K562 (cell line): ENCODE measurements around the gene SH3BP5. TPM values are rescaled to one million over a fixed set of nuclear protein-coding genes. Genes with fewer than 3 reads are reported as not detected.

ENCODE experiments used
- EP300 ChIP-seq: IDR thresholded peaks from 2 replicates; pipeline ENCODE4 v1.6.1; 2012; ENCODE audit warnings: low read length, improper control_type of control experiment
- GTF2A2 ChIP-seq: IDR thresholded peaks from 2 replicates; pipeline ENCODE4 v1.6.1; 2016; ENCODE audit warnings: mild to moderate bottlenecking, missing genetic modification characterization, missing compliant biosample characterization
- KLF10 ChIP-seq: fragments of 250-450 bp; sonication (Bioruptor Pico); IDR thresholded peaks from 2 replicates; pipeline ENCODE4 v1.6.1; 2021; ENCODE audit warnings: matching md5 sums
- RAD51 ChIP-seq: fragments of 450-650 bp; IDR thresholded peaks from 2 replicates; pipeline ENCODE4 v1.7.1; 2016; ENCODE audit warnings: low read depth, mild to moderate bottlenecking, borderline replicate concordance
- SIX5 ChIP-seq, 2 experiments: IDR thresholded peaks; 2 replicates each; pipeline ENCODE4 v1.6.1; 2011; ENCODE audit warnings: low read length in 2 of 2, borderline replicate concordance in 1 of 2, low read depth in 1 of 2, mild to moderate bottlenecking in 1 of 2, moderate library complexity in 1 of 2; ENCODE audit not compliant: insufficient read depth in 1 of 2
- SRSF7 ChIP-seq: fragments of 200-400 bp; formaldehyde crosslinking; optimal IDR thresholded peaks from 2 replicates; pipeline ENCODE3; 2017; ENCODE audit warnings: mild to moderate bottlenecking, low read depth, low read length
- TAF7 ChIP-seq: fragments of 450-650 bp; IDR thresholded peaks from 2 replicates; pipeline ENCODE4 v1.6.1; 2016; ENCODE audit warnings: missing genetic modification characterization, missing compliant biosample characterization
- TARDBP ChIP-seq: fragments of 450-650 bp; IDR thresholded peaks from 2 replicates; pipeline ENCODE4 v1.6.1; 2016
- UBTF ChIP-seq, 2 experiments: IDR thresholded peaks; 2 replicates each; pipeline ENCODE4 v1.6.1; 2012; ENCODE audit warnings: improper control_type of control experiment in 2 of 2, low read depth in 2 of 2, low read length in 2 of 2, borderline replicate concordance in 1 of 2
- ZBTB40 ChIP-seq, 2 experiments: fragments of 450-650 bp in 1 of 2; sonication (generic) in 1 of 2; formaldehyde crosslinking in 1 of 2; IDR thresholded peaks; 2 replicates each; pipeline versions ENCODE4 v1.7.1 to v1.9.0; 2016 to 2022; ENCODE audit warnings: inconsistent platforms in 1 of 2, mild to moderate bottlenecking in 1 of 2, missing genetic modification reagents in 1 of 2
- ZFP91 ChIP-seq: sonication (generic); formaldehyde crosslinking; IDR thresholded peaks from 2 replicates; pipeline ENCODE4 v1.8.0; 2022; ENCODE audit warnings: mild to moderate bottlenecking, missing genetic modification reagents
- polyA plus RNA-seq, 8 experiments: library from polyadenylated mRNA; depleted of rRNA in 4 of 8; stranded (reverse) in 5 of 8; unstranded in 3 of 8; fragments of >200 nt; fragmentation: Nextera tagmentation in 2 of 8; fragmentation: Illumina TruSeq in 1 of 8; extraction: Ambion mirVana in 2 of 8; extraction: Trizol in 1 of 8; gene quantifications; 2 replicates each; pipeline versions ENCODE4 v1.2.1 to v1.2.3, GENCODE V29; 2011 to 2014; ENCODE audit warnings: inconsistent platforms in 1 of 8, missing spikeins in 1 of 8
- total RNA-seq, 7 experiments: library from RNA; depleted of rRNA in 6 of 7; stranded (reverse); fragments of >200 nt in 6 of 7; fragmentation: Illumina TruSeq in 2 of 7; extraction: Trizol in 2 of 7; gene quantifications; 2 replicates each; pipeline versions ENCODE4 v1.2.1 to v1.2.3, GENCODE V29; 2011 to 2021; ENCODE audit warnings: low replicate concordance in 1 of 7

SH3BP5 gene
- total and polyA plus RNA-seq, 9 of the 15 experiments (the other 6 are each of a cell fraction or from before 2014, with no cell fraction given): 2.9 to 29.0 (median 14.9) TPM

- TF ChIP-seq SIX5 (IDR thresholded peaks at IDR 0.05; ENCODE audit: borderline replicate concordance in 1 of 2, insufficient read depth in 1 of 2, low read depth in 1 of 2, low read length in 2 of 2) (no peak), RAD51 (no peak), ZFP91 (CRISPR knock-in tag) (no peak), UBTF (IDR thresholded peaks at IDR 0.05; ENCODE audit: borderline replicate concordance in 1 of 2, low read depth in 2 of 2, low read length in 2 of 2) (peak in 1 of 2 experiments; percentile 80; a peak in 2 of 4 replicates), EP300 (peak; percentile 89), GTF2A2 (tag) (no peak), KLF10 (CRISPR knock-in tag) (no peak), SRSF7 (no peak), ZBTB40 (IDR thresholded peaks at IDR 0.05) (no peak; the same call in 1 of the 2 replicates), ZBTB40 (CRISPR knock-in tag; IDR thresholded peaks at IDR 0.05) (no peak), TAF7 (peak; percentile 48; the same call in 1 of the 2 replicates), TARDBP (no peak)
These were observed 63.0 kb downstream of the SH3BP5 start (continued) for GRCh38 chr3:15269091-15269989.
